COLO668 (cell line): ENCODE data around the gene TRMU.
"Not testable (repeated sequence)": the region's sequence is repeated elsewhere in the genome, so short reads cannot be mapped to it uniquely, and the experiment has no call there.

Experiments
- DNase-seq: peaks from one replicate; lab custom pipeline; 2025; ENCODE audit not compliant: unreplicated experiment; lab: John Stamatoyannopoulos, UW

The TRMU gene

DNA sequence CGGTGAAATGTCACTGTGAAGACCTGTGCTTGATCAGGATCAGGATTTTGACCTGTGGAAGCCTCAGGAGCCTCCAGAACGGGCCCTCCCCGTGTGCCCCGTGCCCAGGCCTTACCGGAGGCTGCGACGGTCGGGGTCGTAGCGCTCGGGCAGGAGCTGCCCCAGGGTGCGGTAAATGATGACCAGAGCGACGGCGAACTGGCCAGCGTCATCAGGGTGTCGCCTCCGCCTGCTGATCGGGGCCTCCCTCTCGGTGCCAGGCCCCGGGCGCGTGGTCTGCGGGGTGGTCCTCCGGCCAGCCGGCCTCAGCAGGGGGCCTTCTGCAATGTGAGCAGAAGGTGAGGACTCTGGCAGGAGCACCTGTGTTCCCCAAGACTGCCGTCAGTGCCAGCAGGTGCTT, 46.2 kb downstream of the TRMU start:
- DNase-seq = no peak

DNA sequence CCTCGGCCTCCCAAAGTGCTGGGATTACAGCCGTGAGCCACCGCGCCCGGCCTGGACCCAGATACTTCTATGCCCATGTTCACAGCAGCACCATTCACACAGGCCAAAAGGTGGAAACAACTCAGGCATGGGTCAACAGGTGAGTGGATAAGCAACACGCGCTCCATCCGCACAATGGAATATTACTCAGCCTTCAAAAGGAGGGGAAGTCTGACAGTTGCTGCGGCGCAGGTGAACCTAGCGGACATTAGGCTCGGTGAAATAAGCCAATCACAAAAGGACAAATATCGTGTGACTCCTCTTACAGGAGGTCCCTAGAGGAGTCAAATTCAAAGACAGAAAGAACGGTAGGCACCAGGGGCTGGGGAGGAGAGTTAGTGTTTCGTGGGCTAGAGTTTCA, 47.0 kb downstream of the TRMU start:
- no peak for DNase-seq

DNA sequence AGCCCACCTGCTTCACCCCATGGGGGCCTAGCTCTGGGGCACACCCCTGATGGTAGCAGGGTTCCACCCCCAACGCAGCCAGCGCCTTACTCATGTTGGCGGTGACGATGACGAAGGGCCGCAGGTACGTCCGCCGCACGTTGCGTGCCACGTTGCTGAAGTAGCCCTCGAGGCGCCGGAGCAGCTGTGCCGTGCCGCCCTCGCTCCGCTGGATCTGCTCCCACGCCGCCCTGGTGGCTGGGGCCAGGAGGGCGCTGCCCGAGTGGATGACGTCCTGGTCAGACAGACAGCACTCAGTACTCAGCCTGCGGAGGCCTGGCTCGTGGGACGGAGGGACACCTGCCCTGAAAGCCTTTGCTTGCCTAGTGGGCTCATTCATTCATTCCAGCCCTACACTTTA, 50.8 kb downstream of the TRMU start:
- DNase-seq = no peak

DNA sequence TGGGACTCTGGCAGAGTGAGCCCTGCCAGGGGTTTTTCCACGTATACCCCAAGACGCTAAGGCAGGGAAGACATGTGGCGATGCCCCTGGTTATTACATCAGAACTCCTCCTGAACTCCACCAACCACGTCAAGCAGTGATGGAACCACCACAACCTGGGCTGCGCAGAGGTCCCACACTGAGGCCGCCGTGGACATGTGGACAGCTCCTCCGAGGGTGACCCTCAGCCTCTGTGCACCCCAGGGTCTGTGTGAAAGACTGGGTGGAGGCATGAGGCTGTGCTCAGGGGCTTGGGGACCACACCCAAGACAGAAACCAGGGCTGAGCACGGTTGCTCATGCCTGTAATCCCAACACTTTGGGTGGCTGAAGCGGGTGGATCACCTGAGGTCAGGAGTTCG, 52.2 kb downstream of the TRMU start:
- DNase-seq = no peak

DNA sequence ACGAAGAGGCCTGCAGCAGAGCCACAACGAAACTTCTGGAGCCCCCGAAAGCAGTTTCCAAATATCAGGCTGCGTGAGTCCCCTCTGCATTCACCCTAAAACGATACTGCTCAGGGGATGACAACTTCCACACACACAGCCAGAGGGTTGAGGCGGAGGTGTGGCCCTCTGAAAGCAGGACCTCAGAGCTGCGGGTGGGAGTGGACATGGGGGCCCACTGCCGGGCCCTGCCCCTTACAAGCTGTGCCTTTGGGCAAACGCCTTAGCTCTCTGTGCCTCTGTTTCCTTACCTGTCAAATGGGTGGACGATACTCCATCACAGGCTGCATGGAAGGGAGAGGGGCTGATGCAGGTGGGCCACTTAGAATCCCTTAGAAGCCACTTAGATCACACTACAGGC, 53.1 kb downstream of the TRMU start:
- DNase-seq = no peak

DNA sequence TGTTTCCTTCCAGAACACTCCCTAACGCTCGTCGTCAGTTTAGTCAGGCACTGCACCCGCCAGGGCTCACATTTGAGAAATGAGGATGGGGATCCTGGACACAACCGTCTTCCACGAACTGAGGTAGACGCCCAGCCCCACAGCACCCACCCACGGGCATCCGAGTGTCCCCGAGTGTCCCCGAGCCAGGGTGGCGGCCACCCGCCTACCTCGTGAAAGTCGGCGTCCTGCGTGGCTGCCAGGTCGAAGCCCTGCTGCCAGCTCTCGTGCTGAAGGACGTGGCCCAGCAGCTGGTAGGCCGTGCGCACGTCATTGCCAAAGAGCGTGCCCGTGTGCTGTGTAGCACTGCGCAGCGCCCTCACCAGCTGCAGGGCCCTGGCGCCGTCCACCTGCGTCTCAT, 53.6 kb downstream of the TRMU start:
- no peak for DNase-seq

DNA sequence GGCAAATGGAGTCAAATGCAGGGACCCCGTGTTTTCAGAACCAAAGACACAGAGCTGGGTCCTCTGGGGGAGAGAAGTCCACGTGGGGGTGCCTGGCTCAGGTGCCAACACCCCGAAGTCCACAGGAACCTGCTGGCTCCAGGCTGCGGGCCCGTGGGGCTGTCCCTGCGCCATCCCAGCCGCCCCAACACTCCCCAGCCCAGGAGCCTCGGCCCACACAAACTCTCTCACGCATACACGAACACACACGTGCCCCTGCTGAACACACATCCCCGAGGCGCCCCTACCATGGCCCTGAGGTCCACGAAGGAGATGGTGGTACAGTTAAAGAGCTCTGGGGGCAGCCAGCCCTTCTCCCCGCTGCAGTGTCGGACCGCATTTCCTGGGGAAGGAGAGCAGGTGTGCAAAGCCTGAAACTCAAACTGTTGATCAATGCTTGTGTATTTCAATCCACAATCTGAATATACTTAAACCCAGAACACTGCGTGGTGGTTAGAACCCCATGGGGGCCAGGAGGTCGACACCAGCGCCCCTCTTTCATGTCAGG, 54.7 kb downstream of the TRMU start:
- no peak for DNase-seq

DNA sequence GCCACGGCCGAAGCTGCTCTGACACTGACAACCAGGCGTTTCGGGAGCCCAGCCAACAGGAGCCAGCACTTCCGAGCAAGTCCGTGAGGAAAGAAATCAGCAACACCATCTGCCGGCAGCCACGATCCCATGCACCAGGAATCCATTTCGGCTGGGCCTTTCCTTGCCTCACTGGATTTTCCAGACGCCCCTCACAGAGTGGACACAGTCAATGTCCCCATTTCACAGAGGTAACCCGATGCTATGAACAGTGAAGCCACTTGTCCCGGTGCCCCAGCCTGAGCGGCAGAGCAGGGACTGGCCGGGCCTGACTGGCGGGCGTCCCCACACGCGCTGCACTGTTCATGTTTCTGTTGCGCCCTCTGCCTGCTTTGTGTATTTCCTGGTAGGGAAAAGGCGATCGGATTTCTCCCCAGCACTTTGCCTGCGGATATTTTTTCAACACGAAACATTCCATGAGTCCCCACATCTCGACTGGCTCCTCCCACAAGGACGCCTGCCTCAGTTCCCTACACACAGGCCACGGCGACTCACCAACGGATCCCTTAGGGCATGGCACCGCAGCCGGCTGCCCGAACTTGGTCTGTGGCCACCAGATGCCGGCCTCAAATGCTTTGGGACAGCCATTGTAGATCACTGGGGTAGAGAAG, 55.3 kb downstream of the TRMU start:
- peak; percentile 85 for DNase-seq

DNA sequence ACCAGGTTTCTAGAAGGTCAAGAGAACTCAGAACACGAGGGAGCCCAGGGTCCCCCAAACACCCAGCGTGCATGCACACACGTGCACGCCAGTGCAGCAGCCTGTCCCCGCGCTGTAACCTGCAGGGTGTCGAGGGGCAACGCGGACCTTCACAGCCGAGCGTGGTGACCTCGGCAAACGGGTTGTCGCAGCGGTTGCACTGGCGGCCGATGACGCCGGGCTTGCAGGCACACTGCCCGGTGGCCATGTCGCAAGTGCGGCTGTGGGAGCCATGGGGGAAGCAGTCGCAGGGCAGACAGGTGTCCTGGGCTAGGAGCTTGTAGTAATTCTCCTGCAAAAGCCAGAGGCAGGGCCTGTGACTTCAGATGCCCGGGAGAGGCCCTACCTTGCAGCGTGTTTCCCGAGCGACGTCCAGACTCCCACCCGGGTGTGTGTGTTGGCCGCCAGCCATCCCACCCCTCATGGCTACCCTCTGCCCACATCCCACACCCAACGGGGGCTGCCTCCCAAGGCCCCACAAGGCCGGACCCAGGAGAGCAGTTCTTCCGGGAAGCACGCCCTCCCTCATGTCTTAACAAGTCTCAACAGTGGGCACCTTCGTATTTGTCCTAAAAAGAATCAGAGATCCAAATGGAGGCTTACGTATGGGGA, 56.1 kb downstream of the TRMU start:
- DNase-seq = no peak

DNA sequence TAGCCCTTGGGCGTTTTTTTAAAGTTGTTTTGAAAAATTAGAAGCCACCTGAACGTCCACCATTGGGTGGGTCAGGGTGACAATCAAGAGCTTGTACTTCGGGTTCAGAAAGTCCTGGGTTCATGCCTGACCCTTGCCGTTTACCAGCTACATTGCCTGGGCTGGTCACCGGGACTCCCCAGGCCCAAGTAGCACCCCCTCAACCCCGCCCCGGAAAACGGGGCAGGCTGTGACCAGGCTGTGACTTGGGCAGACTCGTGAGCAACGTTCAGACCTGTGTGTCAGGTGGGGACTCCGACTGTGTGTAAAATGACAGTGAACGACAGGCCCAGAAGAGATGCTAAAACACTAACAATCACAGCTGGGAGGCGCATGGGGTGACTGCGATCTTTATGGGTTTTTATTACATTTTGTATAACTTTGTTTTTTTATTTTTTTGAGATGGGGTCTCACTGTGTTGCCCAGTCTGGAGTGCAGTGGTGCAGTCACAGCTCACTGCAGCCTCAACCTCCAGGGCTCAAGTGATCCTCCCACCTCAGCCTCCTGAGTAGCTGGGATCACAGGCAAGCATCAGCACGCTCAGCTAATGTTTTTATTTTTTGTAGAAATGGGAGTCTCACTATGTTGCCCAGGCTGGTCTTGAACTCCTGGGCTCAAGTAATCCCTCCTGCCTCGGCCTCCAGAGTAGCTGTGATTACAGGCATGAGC, 56.8 kb downstream of the TRMU start:
- no peak for DNase-seq

DNA sequence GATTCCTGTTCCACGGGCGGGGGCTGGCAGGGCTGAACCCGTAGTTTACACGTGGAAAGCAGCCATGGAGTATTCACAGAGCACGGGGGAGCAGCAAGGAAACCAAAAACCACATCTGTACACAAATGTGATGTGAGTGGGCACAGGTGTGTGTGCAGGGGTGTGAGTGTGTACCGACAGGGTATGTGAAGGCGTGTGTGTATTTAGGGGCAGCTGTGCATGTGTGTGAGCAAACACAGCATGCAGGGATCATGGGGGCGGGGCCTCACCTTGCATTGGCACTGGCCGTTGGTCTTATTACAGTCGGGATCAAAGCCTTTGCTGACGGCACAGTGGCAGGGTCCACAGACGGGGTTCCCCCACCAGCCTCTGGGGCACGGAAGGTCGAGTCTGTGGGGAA, 58.4 kb downstream of the TRMU start:
- peak; percentile 68 for DNase-seq

DNA sequence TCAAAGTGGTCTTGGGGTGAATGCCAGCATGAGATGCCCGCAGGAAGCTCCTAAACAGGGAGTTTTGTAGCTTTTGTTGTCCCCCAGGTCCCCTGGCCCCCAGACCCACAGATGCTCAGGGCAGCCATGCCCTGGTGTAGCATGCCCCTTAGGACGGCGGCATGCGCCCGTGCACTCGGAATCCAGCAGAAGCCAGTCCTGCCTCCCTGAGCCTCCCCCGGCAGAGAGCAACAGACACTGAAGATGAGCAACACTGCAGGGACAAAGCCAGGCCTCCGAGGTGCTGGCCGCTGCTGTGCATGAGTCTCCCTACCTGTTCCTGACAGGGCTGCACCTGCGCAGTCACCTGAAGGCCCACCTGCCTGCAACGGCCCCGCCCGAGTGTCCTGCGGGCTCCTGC, 59.1 kb downstream of the TRMU start:
- no peak for DNase-seq

DNA sequence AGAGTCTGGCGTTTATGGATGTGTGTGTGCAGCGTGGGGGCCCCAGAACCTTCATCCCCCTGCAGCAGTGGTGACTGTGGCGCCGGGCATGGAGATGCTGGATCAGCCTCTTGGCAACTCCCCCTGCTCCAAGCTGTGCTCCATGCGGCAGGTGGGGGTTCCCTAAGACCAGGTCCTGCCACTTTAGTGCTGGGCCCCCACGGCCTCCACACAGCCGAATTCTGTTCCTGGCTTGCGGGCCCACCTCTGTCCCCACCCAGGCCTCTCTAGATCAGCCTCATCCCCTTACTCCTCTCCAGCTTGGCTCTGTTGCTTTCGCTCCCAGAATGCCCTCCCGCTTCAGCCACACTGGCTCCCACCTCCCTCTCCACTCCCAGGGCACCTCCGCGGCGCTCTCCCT, 59.6 kb downstream of the TRMU start:
- DNase-seq = no peak

DNA sequence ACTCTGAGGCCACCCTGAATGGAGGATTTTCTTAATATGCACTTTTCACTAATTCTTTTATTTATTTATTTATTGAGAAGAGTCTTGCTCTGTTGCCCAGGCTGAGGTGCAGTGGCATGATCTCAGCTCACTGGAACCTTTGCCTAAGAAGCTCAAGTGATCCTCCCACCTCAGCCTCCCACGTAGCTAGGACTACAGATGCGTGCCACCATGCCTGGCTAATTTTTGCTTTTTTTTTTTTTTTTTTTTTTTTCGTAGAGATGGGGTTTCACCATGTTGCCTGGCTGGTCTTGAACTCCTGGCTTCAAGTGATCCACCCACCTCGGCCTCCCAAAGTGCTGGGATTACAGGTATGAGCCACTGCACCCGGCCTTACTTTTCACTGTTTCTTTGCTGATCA, 61.5 kb downstream of the TRMU start:
- not testable (repeated sequence) for DNase-seq

DNA sequence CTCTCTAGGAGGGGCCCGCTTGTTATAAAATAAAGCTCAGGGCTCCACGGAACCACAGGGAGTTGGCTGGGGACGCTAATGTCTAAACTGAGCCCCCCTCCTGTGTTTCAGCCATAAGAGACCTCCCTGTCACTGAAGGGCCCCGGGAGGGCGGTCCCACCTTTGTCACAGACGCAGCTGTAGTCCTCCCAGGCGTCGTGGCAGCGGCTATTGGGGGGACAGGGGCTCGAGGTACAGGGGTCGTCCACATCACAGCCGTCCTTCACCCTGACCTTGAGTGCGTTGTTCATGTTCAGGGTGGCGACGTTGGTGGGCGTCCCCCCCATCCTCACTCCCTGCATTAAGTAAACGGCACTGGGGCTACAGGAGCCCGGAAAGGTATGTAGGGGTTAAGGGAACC, 62.0 kb downstream of the TRMU start:
- DNase-seq = no peak

DNA sequence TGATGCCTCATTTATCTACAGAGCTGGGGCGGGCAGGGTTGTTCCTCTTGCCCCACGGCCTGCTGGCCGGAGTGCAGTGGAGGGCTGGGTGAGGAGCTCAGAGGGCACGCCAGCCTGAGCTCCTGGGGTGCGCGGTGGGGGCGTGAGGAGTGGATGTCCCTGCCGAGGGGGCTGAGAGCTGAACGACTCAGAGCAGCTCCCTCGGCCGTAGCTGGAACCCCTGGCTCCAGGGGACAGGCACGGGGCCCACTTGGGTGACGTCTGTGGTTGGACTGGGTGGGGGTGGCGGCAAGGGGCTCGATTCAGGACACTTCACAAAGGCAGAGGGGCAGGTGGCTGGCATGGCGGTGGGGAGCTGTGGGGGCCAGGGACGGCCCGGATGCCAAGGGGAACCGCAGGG, 62.4 kb downstream of the TRMU start:
- no peak for DNase-seq

DNA sequence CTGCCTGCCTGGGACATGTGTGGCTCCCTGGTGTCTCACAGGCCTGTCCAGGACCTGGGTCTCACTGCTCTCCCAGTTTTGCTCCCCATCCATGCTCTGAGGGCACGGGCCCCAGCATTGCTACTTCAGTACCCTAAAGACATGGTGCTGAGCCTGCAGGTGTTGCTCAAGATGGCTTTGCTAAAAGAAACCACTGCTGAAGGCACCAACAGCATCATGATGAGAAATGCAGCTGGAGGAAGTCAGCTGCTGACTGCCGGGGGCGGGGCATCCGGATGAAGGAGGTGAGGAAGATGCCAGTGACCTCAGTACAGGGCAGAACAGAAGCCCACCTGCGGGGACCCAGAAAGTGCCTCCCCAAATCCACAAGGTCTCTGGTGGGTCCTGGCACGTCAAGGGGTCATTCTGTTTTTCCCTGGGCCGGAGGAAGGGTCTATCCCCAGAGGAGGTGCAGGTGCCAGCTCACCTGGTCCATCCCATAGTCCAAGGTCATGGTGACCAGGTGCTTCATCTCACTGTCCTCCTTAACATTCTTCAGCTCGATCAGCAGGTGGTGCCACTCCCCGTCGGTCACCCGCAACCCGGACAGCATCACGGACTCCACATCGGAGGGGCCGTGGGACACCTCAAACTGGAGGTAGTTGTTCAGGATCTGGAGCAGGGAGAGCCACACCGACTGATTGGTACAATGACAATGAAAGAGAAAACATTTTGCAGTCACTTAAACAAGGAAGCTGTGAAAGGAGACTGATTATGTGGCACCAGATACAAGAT, 63.9 kb downstream of the TRMU start:
- no peak for DNase-seq

DNA sequence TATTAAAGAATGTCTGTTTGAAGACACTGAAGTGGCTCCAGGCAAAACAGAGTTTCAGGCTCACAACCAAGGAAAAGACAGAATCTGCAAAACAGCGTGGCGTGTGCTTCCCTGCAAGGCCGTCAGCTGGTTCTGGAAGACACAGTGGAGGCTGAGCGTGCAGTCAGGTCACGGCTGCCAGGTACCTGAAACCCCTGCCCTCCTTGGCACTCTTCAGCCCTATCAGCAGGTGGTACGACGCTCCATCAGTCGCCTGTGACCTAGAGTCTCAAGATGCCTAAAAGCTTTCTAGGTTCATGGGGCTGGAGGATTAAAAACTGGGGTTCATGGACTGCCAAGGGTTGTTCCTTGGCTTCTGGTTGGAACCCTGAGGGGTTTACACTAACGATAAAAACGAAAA, 65.9 kb downstream of the TRMU start:
- DNase-seq = no peak

DNA sequence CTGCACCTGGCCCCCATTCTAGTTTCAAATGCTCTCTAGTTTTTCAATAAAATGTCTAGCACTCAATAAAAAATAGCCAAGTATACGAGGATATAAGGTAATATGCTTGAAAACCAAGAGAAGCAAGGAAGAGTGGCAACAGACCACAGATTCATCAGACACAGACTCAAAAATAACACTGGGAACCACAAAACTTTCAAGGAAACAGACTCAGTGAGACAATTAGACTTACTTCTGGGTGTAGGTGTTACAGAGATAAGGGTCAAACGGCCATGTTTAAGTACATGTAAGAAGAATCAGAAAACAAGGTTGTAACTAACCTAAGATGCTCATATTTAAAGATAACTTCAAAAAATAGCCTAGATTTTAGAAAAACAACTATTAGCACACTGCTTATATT, 67.0 kb downstream of the TRMU start:
- DNase-seq = no peak

DNA sequence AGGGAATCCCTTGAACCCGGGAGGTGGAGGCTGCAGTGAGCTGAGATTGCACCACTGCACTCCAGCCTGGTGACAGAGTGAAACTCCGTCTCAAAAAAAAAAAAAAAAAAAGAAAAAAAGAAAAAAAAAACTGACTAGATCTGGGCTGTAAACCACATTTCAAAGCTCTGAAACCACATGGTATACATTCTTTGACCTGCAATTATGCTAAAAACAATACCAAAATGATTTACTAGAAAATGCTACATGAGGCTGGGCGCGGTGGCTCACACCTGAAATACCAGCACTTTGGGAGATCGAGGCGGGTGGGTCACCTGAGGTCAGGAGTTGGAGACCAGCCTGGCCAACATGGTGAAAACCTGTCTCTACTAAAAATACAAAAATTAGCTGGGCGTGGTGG, 68.4 kb downstream of the TRMU start:
- not testable (repeated sequence) for DNase-seq

DNA sequence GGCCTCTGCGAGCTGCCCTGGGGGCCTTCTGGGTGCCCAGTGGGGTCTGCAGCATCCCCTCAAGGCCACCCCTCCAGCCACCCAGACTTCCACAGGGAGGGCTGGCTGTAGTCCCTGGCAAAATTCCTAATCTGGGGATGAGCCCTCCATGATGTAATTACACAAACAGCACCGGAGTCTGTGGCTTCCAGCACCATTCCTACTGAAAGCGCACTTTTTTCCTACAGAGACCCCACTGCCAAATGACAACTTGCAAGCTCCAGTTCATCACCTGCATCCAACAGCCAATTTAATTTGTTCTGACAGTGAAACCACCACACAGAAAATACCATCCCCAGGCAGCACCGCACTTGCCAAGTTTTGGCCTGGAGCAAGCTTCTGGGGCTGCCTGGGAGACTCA, 70.4 kb downstream of the TRMU start:
- DNase-seq = no peak

DNA sequence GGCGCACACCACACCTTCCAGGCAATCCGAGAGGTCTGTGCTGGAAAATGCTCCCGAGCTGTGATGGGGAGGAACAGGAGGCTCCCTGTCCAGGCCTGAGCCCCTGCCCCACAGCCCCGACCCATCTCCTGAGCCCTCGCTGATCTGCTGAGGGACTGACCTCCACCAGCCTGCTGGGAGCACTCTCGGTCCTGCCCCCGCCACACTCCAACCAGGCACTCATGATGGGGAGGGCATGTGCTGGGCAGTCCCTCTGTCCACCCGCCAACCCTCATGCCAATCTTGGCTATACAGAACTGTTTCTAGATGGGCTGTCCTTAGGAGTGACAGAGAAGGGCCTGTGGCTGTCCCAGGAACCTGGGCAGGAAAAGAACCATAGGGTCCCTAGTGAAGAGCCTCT, 70.8 kb downstream of the TRMU start:
- no peak for DNase-seq
